WTC11 (cell line): Measurements from ENCODE around the gene EDIL3. TPM values are rescaled to one million over a fixed set of nuclear protein-coding genes. Genes with fewer than 3 reads are reported as not detected.

Experiments
- ATAC-seq: fragments of 200-7000 bp; cut with Tn5 transposase; 2 replicates; pipeline ENCODE4 v1.10.0; 2021; ENCODE audit warnings: mild to moderate bottlenecking, moderate library complexity
- CTCF ChIA-PET: fragments of 300-600 bp; sonication (Branson Sonifier 250); formaldehyde crosslinking; loops from one replicate; lab custom pipeline; 2021; ENCODE audit warnings: antibody characterized with exemption; lab: Charles Lee
- POLR2A ChIA-PET: fragments of 350-600 bp; sonication (Branson Sonifier 250); formaldehyde crosslinking; loops from one replicate; lab custom pipeline; 2021; ENCODE audit warnings: antibody characterized with exemption; lab: Charles Lee
- DNase-seq: peaks from one replicate; pipeline ENCODE4 v3.0.0; 2021; ENCODE audit warnings: low spot score
- H3K27ac Mint-ChIP-seq: 2 replicates; pipeline ENCODE4 v1.8.0; 2021; ENCODE audit warnings: mixed read lengths
- H3K27me3 Mint-ChIP-seq: 2 replicates; pipeline ENCODE4 v1.8.0; 2021; ENCODE audit warnings: low read depth, mild to moderate bottlenecking, moderate library complexity, mixed read lengths
- H3K36me3 Mint-ChIP-seq: 2 replicates; pipeline ENCODE4 v1.8.0; 2021; ENCODE audit warnings: mixed read lengths
- H3K4me1 Mint-ChIP-seq: 2 replicates; pipeline ENCODE4 v1.8.0; 2022; ENCODE audit warnings: mixed read lengths
- H3K4me3 Mint-ChIP-seq: 2 replicates; pipeline ENCODE4 v1.8.0; 2021; ENCODE audit warnings: mild to moderate bottlenecking, moderate library complexity, mixed read lengths
- H3K9me3 Mint-ChIP-seq: 2 replicates; pipeline ENCODE4 v1.8.0; 2021; ENCODE audit warnings: mixed read lengths
- CREB1 ChIP-seq: sonication (generic); formaldehyde crosslinking; IDR thresholded peaks from 2 replicates; pipeline ENCODE4 v1.8.0; 2023; ENCODE audit warnings: mild to moderate bottlenecking, missing genetic modification reagents
- ESRRA ChIP-seq: sonication (generic); formaldehyde crosslinking; IDR thresholded peaks from 2 replicates; pipeline ENCODE4 v1.8.1; 2022; ENCODE audit warnings: mild to moderate bottlenecking, missing genetic modification reagents, borderline replicate concordance
- GRHL2 ChIP-seq: fragments of 250-450 bp; sonication (Bioruptor Pico); IDR thresholded peaks from 2 replicates; pipeline ENCODE4 v1.8.0; 2022; ENCODE audit warnings: mild to moderate bottlenecking, moderate library complexity; ENCODE audit not compliant: insufficient replicate concordance, severe bottlenecking
- GTF2I ChIP-seq: fragments of 250-450 bp; sonication (Bioruptor Pico); conservative IDR thresholded peaks from 2 replicates; pipeline ENCODE4 v1.4.0; 2021; ENCODE audit warnings: mild to moderate bottlenecking
- JUN ChIP-seq: sonication (generic); formaldehyde crosslinking; IDR thresholded peaks from 2 replicates; pipeline ENCODE4 v1.8.0; 2023; ENCODE audit warnings: mild to moderate bottlenecking, missing genetic modification reagents
- MXD4 ChIP-seq: fragments of 250-450 bp; sonication (Bioruptor Pico); IDR thresholded peaks from 2 replicates; pipeline ENCODE4 v1.8.0; 2021; ENCODE audit warnings: mild to moderate bottlenecking, moderate library complexity, borderline replicate concordance
- NFATC4 ChIP-seq: fragments of 250-450 bp; sonication (Bioruptor Pico); IDR thresholded peaks from 2 replicates; pipeline ENCODE4 v1.9.0; 2021; ENCODE audit warnings: mild to moderate bottlenecking
- NR2C2 ChIP-seq: sonication (generic); formaldehyde crosslinking; IDR thresholded peaks from 2 replicates; pipeline ENCODE4 v1.8.0; 2022; ENCODE audit warnings: mild to moderate bottlenecking, missing genetic modification reagents
- RORB ChIP-seq: fragments of 250-450 bp; sonication (Bioruptor Pico); IDR thresholded peaks from 2 replicates; pipeline ENCODE4 v1.9.0; 2021; ENCODE audit warnings: mild to moderate bottlenecking
- SOX15 ChIP-seq: fragments of 250-450 bp; sonication (Bioruptor Pico); IDR thresholded peaks from 2 replicates; pipeline ENCODE4 v1.9.0; 2021; ENCODE audit warnings: mild to moderate bottlenecking
- TP53 ChIP-seq: sonication (generic); formaldehyde crosslinking; IDR thresholded peaks from 2 replicates; pipeline ENCODE4 v1.8.1; 2023; ENCODE audit warnings: mild to moderate bottlenecking, missing genetic modification reagents
- ZBTB21 ChIP-seq: sonication (generic); formaldehyde crosslinking; IDR thresholded peaks from 2 replicates; pipeline ENCODE4 v1.8.1; 2023; ENCODE audit warnings: mild to moderate bottlenecking, missing genetic modification reagents, borderline replicate concordance
- ZNF317 ChIP-seq: sonication (generic); formaldehyde crosslinking; IDR thresholded peaks from 2 replicates; pipeline ENCODE4 v1.8.1; 2023; ENCODE audit warnings: low read depth, mild to moderate bottlenecking, moderate library complexity, missing genetic modification reagents, borderline replicate concordance
- ZNF416 ChIP-seq: fragments of 250-450 bp; sonication (Bioruptor Pico); IDR thresholded peaks from 2 replicates; pipeline ENCODE4 v1.9.0; 2021; ENCODE audit warnings: mild to moderate bottlenecking, inconsistent platforms
- total RNA-seq: library from RNA; stranded (reverse); gene quantifications from 3 replicates; pipeline ENCODE4 v1.2.3, GENCODE V29; 2021
- TF ChIP-seq, protein P1 (sequence below): fragments of 250-450 bp; sonication (Bioruptor Pico); IDR thresholded peaks from 2 replicates; pipeline ENCODE4 v1.9.0; 2021; ENCODE audit warnings: moderate library complexity, mild to moderate bottlenecking, inconsistent platforms, borderline replicate concordance
- TF ChIP-seq, protein P2 (sequence below): sonication (generic); formaldehyde crosslinking; IDR thresholded peaks from 2 replicates; pipeline ENCODE4 v1.8.1; 2023; ENCODE audit warnings: mild to moderate bottlenecking, missing genetic modification reagents
- TF ChIP-seq, protein P3 (sequence below): sonication (generic); formaldehyde crosslinking; conservative IDR thresholded peaks from 2 replicates; pipeline ENCODE4 v1.8.1; 2022; ENCODE audit warnings: mild to moderate bottlenecking, missing genetic modification reagents
- TF ChIP-seq, protein P4 (sequence below): sonication (generic); formaldehyde crosslinking; IDR thresholded peaks from 2 replicates; pipeline ENCODE4 v1.8.0; 2022; ENCODE audit warnings: mild to moderate bottlenecking, missing genetic modification reagents
- TF ChIP-seq, protein P5 (sequence below): sonication (generic); formaldehyde crosslinking; IDR thresholded peaks from 2 replicates; pipeline ENCODE4 v1.8.0; 2022; ENCODE audit warnings: mild to moderate bottlenecking, missing genetic modification reagents
- TF ChIP-seq, protein P6 (sequence below): sonication (generic); formaldehyde crosslinking; IDR thresholded peaks from 2 replicates; pipeline ENCODE4 v1.8.0; 2022; ENCODE audit warnings: missing genetic modification reagents
- TF ChIP-seq, protein P7 (sequence below): fragments of 250-450 bp; sonication (Bioruptor Pico); IDR thresholded peaks from 2 replicates; pipeline ENCODE4 v1.8.0; 2021; ENCODE audit warnings: mild to moderate bottlenecking

Gene EDIL3
- total RNA-seq, 1 experiment from 2014 or later, result 48.3 TPM

DNA sequence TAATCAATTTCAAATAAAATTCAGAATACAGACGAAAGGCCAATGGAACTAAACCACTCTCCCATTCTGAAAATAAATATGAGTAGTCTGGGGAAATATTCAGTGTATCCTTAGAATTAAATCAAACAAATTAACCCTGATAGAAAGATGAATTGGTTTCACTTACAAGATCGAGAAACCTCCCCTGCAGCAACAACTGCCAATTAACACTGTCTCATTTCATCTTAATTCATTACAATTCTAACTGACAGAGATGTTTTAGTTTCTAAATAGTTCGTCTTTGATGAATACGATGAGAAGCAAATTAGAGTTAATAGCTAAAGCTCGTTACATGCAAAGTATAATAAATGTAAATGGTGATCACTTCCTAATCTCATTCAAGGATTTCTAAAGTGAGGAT is 247.1 kb downstream of the EDIL3 start:
- TF ChIP-seq, protein P1, sequence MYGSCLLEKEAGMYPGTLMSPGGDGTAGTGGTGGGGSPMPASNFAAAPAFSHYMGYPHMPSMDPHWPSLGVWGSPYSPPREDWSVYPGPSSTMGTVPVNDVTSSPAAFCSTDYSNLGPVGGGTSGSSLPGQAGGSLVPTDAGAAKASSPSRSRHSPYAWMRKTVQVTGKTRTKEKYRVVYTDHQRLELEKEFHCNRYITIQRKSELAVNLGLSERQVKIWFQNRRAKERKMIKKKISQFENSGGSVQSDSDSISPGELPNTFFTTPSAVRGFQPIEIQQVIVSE (CRISPR knock-in tag), result no peak
- TF ChIP-seq ESRRA (CRISPR knock-in tag) (no peak), NR2C2 (CRISPR knock-in tag) (no peak), JUN (CRISPR knock-in tag) (no peak), RORB (CRISPR knock-in tag) (no peak), GTF2I (no peak), ZBTB21 (CRISPR knock-in tag) (no peak)
- TF ChIP-seq, protein P2, sequence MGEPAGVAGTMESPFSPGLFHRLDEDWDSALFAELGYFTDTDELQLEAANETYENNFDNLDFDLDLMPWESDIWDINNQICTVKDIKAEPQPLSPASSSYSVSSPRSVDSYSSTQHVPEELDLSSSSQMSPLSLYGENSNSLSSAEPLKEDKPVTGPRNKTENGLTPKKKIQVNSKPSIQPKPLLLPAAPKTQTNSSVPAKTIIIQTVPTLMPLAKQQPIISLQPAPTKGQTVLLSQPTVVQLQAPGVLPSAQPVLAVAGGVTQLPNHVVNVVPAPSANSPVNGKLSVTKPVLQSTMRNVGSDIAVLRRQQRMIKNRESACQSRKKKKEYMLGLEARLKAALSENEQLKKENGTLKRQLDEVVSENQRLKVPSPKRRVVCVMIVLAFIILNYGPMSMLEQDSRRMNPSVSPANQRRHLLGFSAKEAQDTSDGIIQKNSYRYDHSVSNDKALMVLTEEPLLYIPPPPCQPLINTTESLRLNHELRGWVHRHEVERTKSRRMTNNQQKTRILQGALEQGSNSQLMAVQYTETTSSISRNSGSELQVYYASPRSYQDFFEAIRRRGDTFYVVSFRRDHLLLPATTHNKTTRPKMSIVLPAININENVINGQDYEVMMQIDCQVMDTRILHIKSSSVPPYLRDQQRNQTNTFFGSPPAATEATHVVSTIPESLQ, result no peak

DNA sequence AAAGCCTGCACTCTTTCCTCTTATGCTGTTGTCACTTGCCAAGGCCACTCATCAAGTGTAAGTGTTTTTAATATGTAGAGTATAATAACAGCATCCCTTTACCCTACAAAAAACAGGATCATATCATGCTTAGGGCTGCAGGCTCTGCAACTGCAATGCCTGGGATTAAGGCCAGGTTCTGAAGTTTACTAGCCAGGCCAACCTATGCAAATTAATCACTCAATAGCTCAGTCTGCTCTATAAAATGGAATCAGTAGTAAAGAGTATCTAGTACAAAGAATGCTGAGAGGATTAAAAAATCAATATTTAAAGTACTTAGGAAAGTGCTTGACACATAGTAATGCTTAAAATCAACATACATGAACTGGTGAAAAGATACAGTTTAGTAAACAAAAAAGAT is 253.3 kb downstream of the EDIL3 start:
- no peak for DNase-seq
- ATAC-seq, result no peak
- no peaks in the 10 kb centered on the region for H3K36me3 Mint-ChIP-seq
- POLR2A ChIA-PET, result no interaction called here
- TF ChIP-seq SOX15 (CRISPR knock-in tag) (no peak), NFATC4 (CRISPR knock-in tag) (no peak), TP53 (CRISPR knock-in tag) (no peak), MXD4 (CRISPR knock-in tag) (no peak), ZNF416 (CRISPR knock-in tag) (no peak)
- TF ChIP-seq, protein P3, sequence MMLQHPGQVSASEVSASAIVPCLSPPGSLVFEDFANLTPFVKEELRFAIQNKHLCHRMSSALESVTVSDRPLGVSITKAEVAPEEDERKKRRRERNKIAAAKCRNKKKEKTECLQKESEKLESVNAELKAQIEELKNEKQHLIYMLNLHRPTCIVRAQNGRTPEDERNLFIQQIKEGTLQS (CRISPR knock-in tag), result no peak
- TF ChIP-seq, protein P4, sequence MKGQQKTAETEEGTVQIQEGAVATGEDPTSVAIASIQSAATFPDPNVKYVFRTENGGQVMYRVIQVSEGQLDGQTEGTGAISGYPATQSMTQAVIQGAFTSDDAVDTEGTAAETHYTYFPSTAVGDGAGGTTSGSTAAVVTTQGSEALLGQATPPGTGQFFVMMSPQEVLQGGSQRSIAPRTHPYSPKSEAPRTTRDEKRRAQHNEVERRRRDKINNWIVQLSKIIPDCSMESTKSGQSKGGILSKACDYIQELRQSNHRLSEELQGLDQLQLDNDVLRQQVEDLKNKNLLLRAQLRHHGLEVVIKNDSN (CRISPR knock-in tag), result no peak
- TF ChIP-seq, protein P5, sequence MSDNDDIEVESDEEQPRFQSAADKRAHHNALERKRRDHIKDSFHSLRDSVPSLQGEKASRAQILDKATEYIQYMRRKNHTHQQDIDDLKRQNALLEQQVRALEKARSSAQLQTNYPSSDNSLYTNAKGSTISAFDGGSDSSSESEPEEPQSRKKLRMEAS (CRISPR knock-in tag), result no peak
- TF ChIP-seq, all 79 proteins: peak for 0
- peaks cover 3% of the 10 kb centered on the region; the same call in 1 of the 2 replicates for H3K4me1 Mint-ChIP-seq
- no peak overlapping the region for H3K27ac Mint-ChIP-seq
- H3K4me3 Mint-ChIP-seq, result no peak overlapping the region
- CTCF ChIA-PET, result no interaction called here
- no peaks in the 10 kb centered on the region for H3K27me3 Mint-ChIP-seq
- no peaks in the 10 kb centered on the region for H3K9me3 Mint-ChIP-seq

More for the DNA sequence above, 247.1 kb downstream of the EDIL3 start:
- no peak for ATAC-seq
- no peaks in the 10 kb centered on the region for H3K27me3 Mint-ChIP-seq
- no peak overlapping the region for H3K27ac Mint-ChIP-seq
- DNase-seq, result no peak
- no peaks in the 10 kb centered on the region for H3K36me3 Mint-ChIP-seq
- no peaks in the 10 kb centered on the region for H3K9me3 Mint-ChIP-seq
- H3K4me1 Mint-ChIP-seq, result no peaks in the 10 kb centered on the region
- POLR2A ChIA-PET, result no interaction called here
- H3K4me3 Mint-ChIP-seq, result no peak overlapping the region
- CTCF ChIA-PET, result no interaction called here

DNA sequence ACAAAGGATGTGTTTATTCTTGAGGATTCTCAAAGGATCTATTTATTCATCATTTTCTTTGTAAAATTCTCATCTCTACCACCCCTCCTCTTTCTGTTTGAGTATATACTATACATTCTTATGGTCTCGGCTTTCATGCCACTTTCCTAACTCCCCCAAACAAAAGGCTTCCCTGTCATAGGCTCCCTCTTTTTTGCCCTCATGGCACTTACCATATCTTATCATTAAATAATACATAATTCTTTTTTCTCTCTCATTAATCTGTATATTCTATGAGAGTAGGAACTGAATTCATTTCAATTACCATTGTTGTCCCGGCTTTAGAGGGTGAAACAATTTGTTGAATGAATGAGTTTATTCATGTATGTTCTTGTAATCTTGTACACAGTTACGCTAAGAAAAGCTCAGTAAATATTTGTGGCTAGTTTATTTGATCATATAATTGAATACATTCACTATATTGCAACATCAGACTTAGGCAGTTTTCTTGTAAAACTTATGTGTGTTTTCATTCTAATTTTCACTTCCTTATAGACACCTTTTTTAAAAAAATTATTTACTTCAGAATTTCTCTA is 254.6 kb downstream of the EDIL3 start:
- H3K27me3 Mint-ChIP-seq, result no peaks in the 10 kb centered on the region
- no peak overlapping the region for H3K4me3 Mint-ChIP-seq
- no peak overlapping the region for H3K27ac Mint-ChIP-seq
- H3K36me3 Mint-ChIP-seq, result no peaks in the 10 kb centered on the region
- TF ChIP-seq NFATC4 (CRISPR knock-in tag), result no peak
- no peak for ATAC-seq
- H3K4me1 Mint-ChIP-seq, result peaks cover 3% of the 10 kb centered on the region; the same call in 1 of the 2 replicates
- ChIA-PET CTCF (no interaction called here), POLR2A (no interaction called here)
- H3K9me3 Mint-ChIP-seq, result no peaks in the 10 kb centered on the region
- DNase-seq, result no peak

DNA sequence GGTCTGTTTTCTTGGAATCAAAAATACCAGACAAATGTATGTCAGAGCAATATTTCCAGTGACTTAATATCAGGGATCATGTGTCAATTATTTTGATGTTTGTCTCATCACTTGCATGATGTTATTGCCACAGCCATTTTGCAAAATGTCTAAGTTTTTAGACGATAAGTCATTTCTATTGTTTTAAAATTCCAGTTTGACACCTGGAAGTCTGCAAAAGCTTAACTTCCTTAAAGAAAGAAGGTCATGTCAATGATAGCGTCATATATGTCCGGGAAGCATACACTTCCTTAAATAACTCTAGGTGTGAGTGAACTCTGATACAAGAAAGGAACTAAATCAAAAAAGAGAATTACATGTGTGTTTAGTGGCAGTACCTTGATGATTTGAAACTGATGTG is 259.5 kb downstream of the EDIL3 start:
- ChIA-PET POLR2A (no interaction called here), CTCF (no interaction called here)
- H3K9me3 Mint-ChIP-seq, result no peaks in the 10 kb centered on the region
- H3K4me3 Mint-ChIP-seq, result no peak overlapping the region
- DNase-seq (no peak), ATAC-seq (no peak)
- no peaks in the 10 kb centered on the region for H3K4me1 Mint-ChIP-seq
- no peaks in the 10 kb centered on the region for H3K36me3 Mint-ChIP-seq
- H3K27me3 Mint-ChIP-seq, result no peaks in the 10 kb centered on the region
- no peak overlapping the region for H3K27ac Mint-ChIP-seq
- TF ChIP-seq, protein P6, sequence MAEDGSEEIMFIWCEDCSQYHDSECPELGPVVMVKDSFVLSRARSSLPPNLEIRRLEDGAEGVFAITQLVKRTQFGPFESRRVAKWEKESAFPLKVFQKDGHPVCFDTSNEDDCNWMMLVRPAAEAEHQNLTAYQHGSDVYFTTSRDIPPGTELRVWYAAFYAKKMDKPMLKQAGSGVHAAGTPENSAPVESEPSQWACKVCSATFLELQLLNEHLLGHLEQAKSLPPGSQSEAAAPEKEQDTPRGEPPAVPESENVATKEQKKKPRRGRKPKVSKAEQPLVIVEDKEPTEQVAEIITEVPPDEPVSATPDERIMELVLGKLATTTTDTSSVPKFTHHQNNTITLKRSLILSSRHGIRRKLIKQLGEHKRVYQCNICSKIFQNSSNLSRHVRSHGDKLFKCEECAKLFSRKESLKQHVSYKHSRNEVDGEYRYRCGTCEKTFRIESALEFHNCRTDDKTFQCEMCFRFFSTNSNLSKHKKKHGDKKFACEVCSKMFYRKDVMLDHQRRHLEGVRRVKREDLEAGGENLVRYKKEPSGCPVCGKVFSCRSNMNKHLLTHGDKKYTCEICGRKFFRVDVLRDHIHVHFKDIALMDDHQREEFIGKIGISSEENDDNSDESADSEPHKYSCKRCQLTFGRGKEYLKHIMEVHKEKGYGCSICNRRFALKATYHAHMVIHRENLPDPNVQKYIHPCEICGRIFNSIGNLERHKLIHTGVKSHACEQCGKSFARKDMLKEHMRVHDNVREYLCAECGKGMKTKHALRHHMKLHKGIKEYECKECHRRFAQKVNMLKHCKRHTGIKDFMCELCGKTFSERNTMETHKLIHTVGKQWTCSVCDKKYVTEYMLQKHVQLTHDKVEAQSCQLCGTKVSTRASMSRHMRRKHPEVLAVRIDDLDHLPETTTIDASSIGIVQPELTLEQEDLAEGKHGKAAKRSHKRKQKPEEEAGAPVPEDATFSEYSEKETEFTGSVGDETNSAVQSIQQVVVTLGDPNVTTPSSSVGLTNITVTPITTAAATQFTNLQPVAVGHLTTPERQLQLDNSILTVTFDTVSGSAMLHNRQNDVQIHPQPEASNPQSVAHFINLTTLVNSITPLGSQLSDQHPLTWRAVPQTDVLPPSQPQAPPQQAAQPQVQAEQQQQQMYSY, result no peak
- TF ChIP-seq GRHL2 (CRISPR knock-in tag), result no peak
- TF ChIP-seq, protein P7, sequence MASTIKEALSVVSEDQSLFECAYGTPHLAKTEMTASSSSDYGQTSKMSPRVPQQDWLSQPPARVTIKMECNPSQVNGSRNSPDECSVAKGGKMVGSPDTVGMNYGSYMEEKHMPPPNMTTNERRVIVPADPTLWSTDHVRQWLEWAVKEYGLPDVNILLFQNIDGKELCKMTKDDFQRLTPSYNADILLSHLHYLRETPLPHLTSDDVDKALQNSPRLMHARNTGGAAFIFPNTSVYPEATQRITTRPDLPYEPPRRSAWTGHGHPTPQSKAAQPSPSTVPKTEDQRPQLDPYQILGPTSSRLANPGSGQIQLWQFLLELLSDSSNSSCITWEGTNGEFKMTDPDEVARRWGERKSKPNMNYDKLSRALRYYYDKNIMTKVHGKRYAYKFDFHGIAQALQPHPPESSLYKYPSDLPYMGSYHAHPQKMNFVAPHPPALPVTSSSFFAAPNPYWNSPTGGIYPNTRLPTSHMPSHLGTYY (CRISPR knock-in tag), result no peak
- TF ChIP-seq ZNF317 (CRISPR knock-in tag), result no peak
- no peak for TF ChIP-seq CREB1 (CRISPR knock-in tag)
- TF ChIP-seq, protein P5 (CRISPR knock-in tag), result no peak
- TF ChIP-seq RORB (CRISPR knock-in tag), result no peak
